ENCODE measurements around the gene C1GALT1. TPM values are rescaled to one million over a fixed set of nuclear protein-coding genes. Genes with fewer than 3 reads are reported as not detected.

Gene C1GALT1
- total and polyA plus RNA-seq, 2 donors (not counting 3 experiments of a cell fraction or from before 2014, with no cell fraction given) = 18.3 to 31.1 TPM

- ChIA-PET CTCF (no interaction called here), POLR2A (no interaction called here)
- peak; percentile 3 for DNase-seq (ENCODE audit: low read depth, low spot score)
- Histone ChIP-seq H3K9me3 (replicated peaks; ENCODE audit: control insufficient read depth, insufficient read depth, low read length) (no peaks in the 10 kb centered on the region), H3K9ac (replicated peaks; ENCODE audit: extremely low read depth, insufficient read depth, low read length) (no peak overlapping the region), H3K27me3 (ENCODE audit: control insufficient read depth in 2 of 2, insufficient read depth in 2 of 2, low read length in 2 of 2) (peaks cover 0 to 3% of the 10 kb centered on the region in 2 experiments), H2AFZ (ENCODE audit: low read depth, low read length) (no peak overlapping the region), H3K4me2 (ENCODE audit: insufficient read depth, low read length) (no peak overlapping the region), H3K27ac (ENCODE audit: insufficient read depth, low read depth, low read length) (no peak overlapping the region), H3K4me3 (replicated peaks in 1 of 3; ENCODE audit: insufficient read depth in 1 of 3, low read depth in 1 of 3, low read length in 3 of 3) (no peak overlapping the region), H3K36me3 (ENCODE audit: control insufficient read depth in 2 of 2, extremely low read depth in 1 of 2, insufficient read depth in 2 of 2, low read length in 2 of 2) (no peaks in the 10 kb centered on the region), H3K9me1 (replicated peaks; ENCODE audit: control insufficient read depth, extremely low read depth, insufficient read depth, low read length) (no peaks in the 10 kb centered on the region), H3K4me1 (ENCODE audit: control insufficient read depth, extremely low read depth, insufficient read depth, low read length) (no peaks in the 10 kb centered on the region), H3K79me2 (ENCODE audit: control insufficient read depth, insufficient read depth, low read length) (no peaks in the 10 kb centered on the region), H4K20me1 (replicated peaks; ENCODE audit: control insufficient read depth, extremely low read depth, insufficient read depth, low read length) (no peaks in the 10 kb centered on the region)
- FAIRE-seq = no peak
- intact Hi-C loops (cut with micrococcal nuclease) = no loop called here
- dilution Hi-C loops (cut with MboI; ENCODE audit: extremely low pct_ligation_motif_present, low sequenced_read_pairs) = no loop called here
- no peak for TF ChIP-seq JUN (IDR thresholded peaks at IDR 0.05; ENCODE audit: borderline replicate concordance, insufficient read depth, insufficient read length, low read depth)
- no peak for TF ChIP-seq MAX (IDR thresholded peaks at IDR 0.05; ENCODE audit: insufficient read depth, insufficient read length)
- TF ChIP-seq EZH2 (IDR thresholded peaks at IDR 0.05; ENCODE audit: borderline replicate concordance, low read depth, low read length, severe bottlenecking) = no peak
- TF ChIP-seq FOS (IDR thresholded peaks at IDR 0.05; ENCODE audit: borderline replicate concordance, insufficient read depth, low read length) = no peak
- no peak for TF ChIP-seq MYC (IDR thresholded peaks at IDR 0.05; ENCODE audit: low read depth, low read length)
- no peak for TF ChIP-seq GATA2 (IDR thresholded peaks at IDR 0.05; ENCODE audit: insufficient read depth, insufficient read length, low read depth, low read length)
- no peak for TF ChIP-seq POLR2A (IDR thresholded peaks at IDR 0.05; ENCODE audit: low read depth, low read length)
- TF ChIP-seq CTCF (IDR thresholded peaks at IDR 0.05; ENCODE audit: extremely low read depth in 1 of 2, insufficient read depth in 1 of 2, low read depth in 1 of 2, low read length in 2 of 2) = no peak
- TF ChIP-seq POLR2AphosphoS5 (IDR thresholded peaks at IDR 0.05; ENCODE audit: insufficient read depth, low read depth, low read length) = no peak
- BruUV-seq (replicated peaks) = no TSS peak
Observed at GRCh38 chr7:7159063-7159658, 23.2 kb upstream of the C1GALT1 start.

All from endothelial cell of umbilical vein (primary cell).